ENCODE results near the gene AGXT2.
"Not testable (repeated sequence)": the region's sequence is repeated elsewhere in the genome, so short reads cannot be mapped to it uniquely, and the experiment has no call there.

The AGXT2 gene

GRCh38 chr5:34977934-34978613 lies 69.7 kb downstream of the AGXT2 start:
- no peak overlapping the region for H3K4me3 ChIP-seq (ENCODE audit: low read depth, low read length)
- no peak for TF ChIP-seq CTCF (IDR thresholded peaks at IDR 0.05; ENCODE audit: borderline replicate concordance, insufficient read depth, low read depth, low read length)

DNA sequence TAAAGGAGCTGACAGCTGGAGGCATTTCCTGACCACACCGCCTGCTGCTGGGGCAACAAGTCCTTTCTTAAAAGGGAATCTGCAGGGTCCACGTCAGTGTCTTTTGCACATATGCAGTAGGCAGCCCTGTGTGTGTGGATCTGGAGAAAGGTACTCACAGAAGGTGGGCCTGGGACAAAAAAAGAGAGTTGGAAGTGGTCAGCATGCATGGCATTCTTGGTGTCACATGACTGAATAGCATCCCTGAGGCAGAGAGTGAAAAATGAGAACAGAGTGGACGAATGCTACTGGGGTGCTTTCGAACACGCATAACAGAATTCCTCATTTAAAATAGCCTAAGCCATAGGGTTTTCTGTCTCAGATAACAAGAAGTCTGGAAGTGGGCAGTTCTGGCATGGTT lies 71.4 kb downstream of the AGXT2 start:
- no peak for TF ChIP-seq CTCF (IDR thresholded peaks at IDR 0.05; ENCODE audit: borderline replicate concordance, insufficient read depth, low read depth, low read length)
- H3K4me3 ChIP-seq (ENCODE audit: low read depth, low read length), result no peak overlapping the region

DNA sequence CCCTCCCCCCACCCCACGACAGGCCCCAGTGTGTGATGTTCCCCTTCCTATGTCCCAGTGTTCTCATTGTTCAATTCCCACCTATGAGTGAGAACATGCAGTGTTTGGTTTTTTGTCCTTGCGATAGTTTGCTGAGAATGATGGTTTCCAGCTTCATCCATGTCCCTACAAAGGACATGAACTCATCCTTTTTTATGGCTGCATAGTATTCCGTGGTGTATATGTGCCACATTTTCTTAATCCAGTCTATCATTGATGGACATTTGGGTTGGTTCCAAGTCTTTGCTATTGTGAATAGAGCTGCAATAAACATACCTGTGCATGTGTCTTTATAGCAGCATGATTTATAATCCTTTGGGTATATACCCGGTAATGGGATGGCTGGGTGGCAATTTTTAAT lies 76.1 kb downstream of the AGXT2 start:
- H3K4me3 ChIP-seq (ENCODE audit: low read depth, low read length), result not testable (repeated sequence)

DNA sequence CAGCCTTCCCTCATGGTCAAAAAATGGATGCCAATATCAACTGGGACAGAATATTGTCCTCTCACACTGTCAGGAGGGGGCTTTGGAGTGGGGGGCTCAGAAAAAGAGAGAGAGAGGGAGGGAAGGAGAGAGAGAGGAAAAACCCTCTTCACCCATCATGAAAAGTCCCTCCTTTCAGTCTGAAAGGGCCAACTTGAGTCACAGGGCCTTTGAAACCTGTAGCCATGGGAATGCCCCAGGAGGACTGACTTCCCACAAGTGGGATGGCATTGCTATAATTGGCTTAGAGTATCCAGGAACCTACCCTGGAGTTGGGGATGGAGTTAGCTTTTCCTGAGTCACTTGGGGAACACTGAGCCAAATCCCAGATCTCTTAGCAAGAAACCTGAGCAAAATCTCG lies 77.2 kb downstream of the AGXT2 start:
- no peak overlapping the region for H3K4me3 ChIP-seq (ENCODE audit: low read depth, low read length)
- TF ChIP-seq CTCF (IDR thresholded peaks at IDR 0.05; ENCODE audit: borderline replicate concordance, insufficient read depth, low read depth, low read length), result no peak

GRCh38 chr5:34968258-34968657 lies 79.5 kb downstream of the AGXT2 start:
- no peak overlapping the region for H3K4me3 ChIP-seq (ENCODE audit: low read depth, low read length)
- no peak for TF ChIP-seq CTCF (IDR thresholded peaks at IDR 0.05; ENCODE audit: borderline replicate concordance, insufficient read depth, low read depth, low read length)

GRCh38 chr5:34967540-34967939 lies 80.2 kb downstream of the AGXT2 start:
- no peak overlapping the region for H3K4me3 ChIP-seq (ENCODE audit: low read depth, low read length)
- TF ChIP-seq CTCF (IDR thresholded peaks at IDR 0.05; ENCODE audit: borderline replicate concordance, insufficient read depth, low read depth, low read length), result no peak

GRCh38 chr5:34959323-34959722 lies 88.4 kb downstream of the AGXT2 start:
- no peak overlapping the region for H3K4me3 ChIP-seq (ENCODE audit: low read depth, low read length)
- TF ChIP-seq CTCF (IDR thresholded peaks at IDR 0.05; ENCODE audit: borderline replicate concordance, insufficient read depth, low read depth, low read length), result no peak

Data from GM12875 (cell line).